GM23248 (cell line): Measurements from ENCODE around the gene RTN4RL1. TPM values are rescaled to one million over a fixed set of nuclear protein-coding genes. Genes with fewer than 3 reads are reported as not detected.

Source experiments
- DNase-seq: peaks from one replicate; pipeline ENCODE4 v3.0.0-alpha.2; 2015
- H2AFZ ChIP-seq: fragments of 200-600 bp; sonication (generic); 2 replicates; pipeline ENCODE4 v1.6.1; 2016; ENCODE audit warnings: antibody characterized with exemption
- H3F3A ChIP-seq: fragments of 200-600 bp; sonication (generic); 2 replicates; pipeline ENCODE4 v1.6.1; 2016; ENCODE audit warnings: mild to moderate bottlenecking, antibody characterized with exemption, mixed run types; ENCODE audit not compliant: insufficient read depth
- H3K27ac ChIP-seq: fragments of 200-600 bp; sonication (generic); 2 replicates; pipeline ENCODE4 v1.5.1; 2016; ENCODE audit warnings: mild to moderate bottlenecking
- H3K27me3 ChIP-seq: fragments of 200-600 bp; sonication (generic); replicated peaks from 2 replicates; pipeline ENCODE4 v1.6.1; 2016; ENCODE audit warnings: mild to moderate bottlenecking; ENCODE audit not compliant: insufficient read depth
- H3K36me3 ChIP-seq: fragments of 200-600 bp; sonication (generic); 2 replicates; pipeline ENCODE4 v1.6.1; 2016; ENCODE audit warnings: low read depth, mild to moderate bottlenecking
- H3K4me1 ChIP-seq: fragments of 200-600 bp; sonication (generic); 2 replicates; pipeline ENCODE4 v1.6.1; 2016; ENCODE audit warnings: mild to moderate bottlenecking; ENCODE audit not compliant: insufficient read depth
- H3K4me2 ChIP-seq: fragments of 200-600 bp; sonication (generic); one replicate; pipeline ENCODE4 v1.6.1; 2016; ENCODE audit warnings: mild to moderate bottlenecking; ENCODE audit not compliant: unreplicated experiment
- H3K4me3 ChIP-seq: fragments of 200-600 bp; sonication (generic); 2 replicates; pipeline ENCODE4 v1.5.1; 2016; ENCODE audit warnings: mild to moderate bottlenecking
- H3K79me2 ChIP-seq: fragments of 200-600 bp; sonication (generic); 2 replicates; pipeline ENCODE4 v1.6.1; 2016; ENCODE audit warnings: mild to moderate bottlenecking; ENCODE audit not compliant: insufficient read depth
- H3K9ac ChIP-seq: fragments of 200-600 bp; sonication (generic); 2 replicates; pipeline ENCODE4 v1.6.1; 2016; ENCODE audit warnings: mild to moderate bottlenecking
- H3K9me2 ChIP-seq: fragments of 200-600 bp; sonication (generic); 2 replicates; pipeline ENCODE4 v1.6.1; 2016; ENCODE audit warnings: mixed run types, mild to moderate bottlenecking, moderate library complexity; ENCODE audit not compliant: insufficient read depth
- H3K9me3 ChIP-seq: fragments of 200-600 bp; sonication (generic); one replicate; pipeline ENCODE4 v1.6.1; 2017; ENCODE audit warnings: low read depth
- H4K20me1 ChIP-seq: fragments of 200-600 bp; sonication (generic); 2 replicates; pipeline ENCODE4 v1.6.0; 2016; ENCODE audit not compliant: insufficient read depth
- EZH2 ChIP-seq: fragments of 200-600 bp; sonication (generic); IDR thresholded peaks from 2 replicates; pipeline ENCODE4 v1.6.1; 2018; ENCODE audit warnings: antibody characterized with exemption, mild to moderate bottlenecking; ENCODE audit not compliant: insufficient read depth, poor library complexity, severe bottlenecking
- EZH2phosphoT487 ChIP-seq: fragments of 200-600 bp; sonication (generic); IDR thresholded peaks from 2 replicates; pipeline ENCODE4 v1.6.1; 2018; ENCODE audit warnings: antibody characterized with exemption, moderate library complexity, mild to moderate bottlenecking, low read depth; ENCODE audit not compliant: insufficient read depth
- WGBS, 2 experiments: methylation state at CpG; one replicate each; pipeline ENCODE4 v1.1.6; 2015 to 2017; ENCODE audit warnings: low lambda C conversion rate in 2 of 2, low coverage in 1 of 2; ENCODE audit errors: missing lambda C conversion rate in 2 of 2; 5-methylcytosine and 5-hydroxymethylcytosine counted together
- in situ Hi-C: fragments of 300-500 bp; cut with MboI; formaldehyde crosslinking; loops from 2 replicates; pipeline ENCODE4 v1.15.0; 2020
- polyA plus RNA-seq: library from polyadenylated mRNA; unstranded; fragments of >200 nt; fragmentation: Nextera tagmentation; extraction: Ambion mirVana; gene quantifications from 2 replicates; pipeline ENCODE4 v1.2.1, GENCODE V29; 2016
- total RNA-seq: library from RNA; depleted of rRNA; stranded (reverse); fragments of >200 nt; shearing (Covaris generic); gene quantifications from 2 replicates; pipeline ENCODE4 v1.2.3, GENCODE V29; 2014

RTN4RL1 gene
- total and polyA plus RNA-seq, 2 experiments from 2014 or later: 0.22 TPM; not detected in 1

- Histone ChIP-seq H2AFZ (no peak overlapping the region), H3K9me3 (no peaks in the 10 kb centered on the region), H4K20me1 (no peaks in the 10 kb centered on the region), H3K9me2 (no peaks in the 10 kb centered on the region), H3K4me2 (no peak overlapping the region), H3F3A (peaks cover 39% of the 10 kb centered on the region), H3K79me2 (no peaks in the 10 kb centered on the region), H3K36me3 (no peaks in the 10 kb centered on the region), H3K4me1 (peaks cover 41% of the 10 kb centered on the region), H3K27ac (no peak overlapping the region), H3K27me3 (no peaks in the 10 kb centered on the region), H3K4me3 (no peak overlapping the region), H3K9ac (no peak overlapping the region)
- WGBS, 2 experiments: 80 to 84% methylated on average over 13 of the region's 13 CpGs
- TF ChIP-seq EZH2phosphoT487 (no peak), EZH2 (no peak)
- in situ Hi-C loops: no loop called here
- no peak for DNase-seq
Measured at GRCh38 chr17:2070241-2071023, 45.3 kb upstream of the RTN4RL1 start.

DNA sequence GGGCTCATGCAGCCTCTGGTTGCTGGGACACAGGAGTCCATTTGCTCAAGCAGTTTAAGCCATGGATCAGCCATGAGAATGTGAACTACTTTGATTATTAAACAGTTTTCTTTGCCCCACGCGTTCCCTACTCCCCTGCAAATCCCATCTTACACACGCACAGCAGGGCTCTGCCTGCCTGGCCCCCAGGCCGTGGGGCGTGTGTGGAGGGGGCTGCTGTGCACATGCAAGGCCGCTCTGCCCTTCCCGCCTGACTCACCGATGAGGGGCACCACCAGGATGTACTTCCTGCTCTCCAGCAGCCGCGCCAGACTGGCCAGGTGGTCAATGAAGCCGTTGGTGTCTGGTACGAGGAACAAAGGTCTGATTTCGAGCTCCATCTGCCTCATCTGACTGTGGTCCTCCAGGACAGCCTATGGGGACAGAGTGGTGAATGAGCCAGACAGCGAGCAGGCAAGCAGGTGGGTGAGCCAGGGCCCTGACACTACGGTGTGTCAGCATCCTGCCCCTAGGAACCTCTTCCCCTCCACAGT is 43.5 kb upstream of the RTN4RL1 start:
- DNase-seq: peak; percentile 63
- 26 to 27% methylated on average over 15 of the region's 15 CpGs for WGBS, 2 experiments

GRCh38 chr17:2068031-2068518 is 42.9 kb upstream of the RTN4RL1 start:
- no peaks in the 10 kb centered on the region; the same call in 1 of the 2 replicates for H3K79me2 ChIP-seq
- 21 to 22% methylated on average over 6 of the region's 6 CpGs for WGBS, 2 experiments
- peak overlapping the region; percentile 32 for H3K4me2 ChIP-seq
- H4K20me1 ChIP-seq: no peaks in the 10 kb centered on the region
- H3K4me3 ChIP-seq: no peak overlapping the region
- TF ChIP-seq EZH2: no peak
- no peak for TF ChIP-seq EZH2phosphoT487
- no peaks in the 10 kb centered on the region for H3K9me3 ChIP-seq
- H3K36me3 ChIP-seq: no peaks in the 10 kb centered on the region
- DNase-seq: peak; percentile 95
- H3K27ac ChIP-seq: peak overlapping the region; percentile 96
- peaks cover 61% of the 10 kb centered on the region for H3K4me1 ChIP-seq
- H2AFZ ChIP-seq: no peak overlapping the region
- in situ Hi-C loops: loop anchor here (10.0 kb wide), 1 partner anchor 177 kb away; no protein-coding TSS in a partner anchor
- H3K9ac ChIP-seq: peak overlapping the region; percentile 73
- H3K9me2 ChIP-seq: no peaks in the 10 kb centered on the region
- H3K27me3 ChIP-seq: no peaks in the 10 kb centered on the region
- H3F3A ChIP-seq: peaks cover 56% of the 10 kb centered on the region

More for the DNA sequence above, 43.5 kb upstream of the RTN4RL1 start:
- no peaks in the 10 kb centered on the region; the same call in 1 of the 2 replicates for H3K79me2 ChIP-seq
- H3K27me3 ChIP-seq: no peaks in the 10 kb centered on the region
- in situ Hi-C loops: loop anchor here (10.0 kb wide), 1 partner anchor 176 kb away; no protein-coding TSS in a partner anchor
- peaks cover 51% of the 10 kb centered on the region for H3F3A ChIP-seq
- peak overlapping the region; percentile 73 for H3K9ac ChIP-seq
- H3K9me2 ChIP-seq: no peaks in the 10 kb centered on the region
- peak overlapping the region; percentile 32 for H3K4me2 ChIP-seq
- H3K9me3 ChIP-seq: no peaks in the 10 kb centered on the region
- H3K4me1 ChIP-seq: peaks cover 56% of the 10 kb centered on the region
- H3K27ac ChIP-seq: peak overlapping the region; percentile 96
- no peak overlapping the region for H2AFZ ChIP-seq
- no peaks in the 10 kb centered on the region for H4K20me1 ChIP-seq
- no peak overlapping the region for H3K4me3 ChIP-seq
- H3K36me3 ChIP-seq: no peaks in the 10 kb centered on the region
- no peak for TF ChIP-seq EZH2phosphoT487
- TF ChIP-seq EZH2: no peak

GRCh38 chr17:2067608-2068024 is 42.5 kb upstream of the RTN4RL1 start:
- H3K9ac ChIP-seq: peak overlapping the region; percentile 73
- no peaks in the 10 kb centered on the region; the same call in 1 of the 2 replicates for H3K79me2 ChIP-seq
- TF ChIP-seq EZH2phosphoT487: no peak
- no peak for TF ChIP-seq EZH2
- H3F3A ChIP-seq: peaks cover 58% of the 10 kb centered on the region
- H2AFZ ChIP-seq: no peak overlapping the region
- no peaks in the 10 kb centered on the region for H3K36me3 ChIP-seq
- H3K27me3 ChIP-seq: no peaks in the 10 kb centered on the region
- in situ Hi-C loops: loop anchor here (10.0 kb wide), 1 partner anchor 177 kb away; no protein-coding TSS in a partner anchor
- peak overlapping the region; percentile 96 for H3K27ac ChIP-seq
- peak overlapping the region; percentile 37 for H3K4me2 ChIP-seq
- no peaks in the 10 kb centered on the region for H3K9me2 ChIP-seq
- no peak overlapping the region for H3K4me3 ChIP-seq
- peak; percentile 68 for DNase-seq
- no peaks in the 10 kb centered on the region for H3K9me3 ChIP-seq
- H4K20me1 ChIP-seq: no peaks in the 10 kb centered on the region
- 22 to 34% methylated on average over 5 of the region's 5 CpGs for WGBS, 2 experiments
- peaks cover 66% of the 10 kb centered on the region for H3K4me1 ChIP-seq
